CD4-positive, alpha-beta T cell treated with Interleukin-4 for 4 hours (primary cell): Measurements from ENCODE around the gene ACP6.
A peak's percentile ranks its signal among the peaks of the same experiment; 100 is the strongest.
"Not testable (repeated sequence)": the region's sequence is repeated elsewhere in the genome, so short reads cannot be mapped to it uniquely, and the experiment has no call there.

Source experiments
- DNase-seq: peaks from one replicate; pipeline ENCODE4 v3.0.0-alpha.2; 2020

Gene ACP6

GRCh38 chr1:147670319-147671001, at the start of gene ACP6:
Gene ACP6 (minus strand): TSS chr1:147670524. CDS start chr1:147670048, 476 bp downstream.
- peak; percentile 90 for DNase-seq

- DNase-seq: no peak
Measured at GRCh38 chr1:147719711-147720225, 49.4 kb upstream of the ACP6 start.

- no peak for DNase-seq
Measured at GRCh38 chr1:147719029-147719698, 48.8 kb upstream of the ACP6 start.

GRCh38 chr1:147717706-147718097, 47.4 kb upstream of the ACP6 start:
- DNase-seq: peak; percentile 15

- DNase-seq: peak; percentile 78
Measured at GRCh38 chr1:147717051-147717705, 46.9 kb upstream of the ACP6 start.

- no peak for DNase-seq
Measured at GRCh38 chr1:147712605-147713004, 42.3 kb upstream of the ACP6 start.

- DNase-seq: peak; percentile 60
Measured at GRCh38 chr1:147700042-147701006, 30.0 kb upstream of the ACP6 start.

GRCh38 chr1:147699686-147700041, 29.3 kb upstream of the ACP6 start:
- no peak for DNase-seq

GRCh38 chr1:147683163-147683763, 12.9 kb upstream of the ACP6 start:
- no peak for DNase-seq

- not testable (repeated sequence) for DNase-seq
Measured at GRCh38 chr1:147680608-147681235, 10.4 kb upstream of the ACP6 start.

- DNase-seq: not testable (repeated sequence)
Measured at GRCh38 chr1:147677681-147678080, 7.4 kb upstream of the ACP6 start.

- DNase-seq: no peak
Measured at GRCh38 chr1:147676311-147677085, 6.2 kb upstream of the ACP6 start.

GRCh38 chr1:147673816-147674215, 3.5 kb upstream of the ACP6 start:
- DNase-seq: no peak

GRCh38 chr1:147673406-147673805, 3.1 kb upstream of the ACP6 start:
- DNase-seq: no peak

- peak; percentile 39 for DNase-seq
Measured at GRCh38 chr1:147669469-147670318, 630 bp downstream of the ACP6 start.

GRCh38 chr1:147665521-147665920, 4.8 kb downstream of the ACP6 start:
- DNase-seq: no peak

- no peak for DNase-seq
Measured at GRCh38 chr1:147664206-147664605, 6.1 kb downstream of the ACP6 start.

GRCh38 chr1:147654511-147654910, 15.8 kb downstream of the ACP6 start:
- no peak for DNase-seq

- DNase-seq: no peak
Measured at GRCh38 chr1:147652306-147652705, 18.0 kb downstream of the ACP6 start.

GRCh38 chr1:147651466-147651865, 18.9 kb downstream of the ACP6 start:
- DNase-seq: no peak
